GM18909 (cell line): ENCODE measurements around the gene NEURL2.

Source experiments
- ATAC-seq: cut with Tn5 transposase; IDR thresholded peaks from one replicate; pipeline ENCODE4 v1.9.1; 2021; ENCODE audit warnings: mild to moderate bottlenecking; ENCODE audit not compliant: unreplicated experiment, poor library complexity

Gene NEURL2

DNA sequence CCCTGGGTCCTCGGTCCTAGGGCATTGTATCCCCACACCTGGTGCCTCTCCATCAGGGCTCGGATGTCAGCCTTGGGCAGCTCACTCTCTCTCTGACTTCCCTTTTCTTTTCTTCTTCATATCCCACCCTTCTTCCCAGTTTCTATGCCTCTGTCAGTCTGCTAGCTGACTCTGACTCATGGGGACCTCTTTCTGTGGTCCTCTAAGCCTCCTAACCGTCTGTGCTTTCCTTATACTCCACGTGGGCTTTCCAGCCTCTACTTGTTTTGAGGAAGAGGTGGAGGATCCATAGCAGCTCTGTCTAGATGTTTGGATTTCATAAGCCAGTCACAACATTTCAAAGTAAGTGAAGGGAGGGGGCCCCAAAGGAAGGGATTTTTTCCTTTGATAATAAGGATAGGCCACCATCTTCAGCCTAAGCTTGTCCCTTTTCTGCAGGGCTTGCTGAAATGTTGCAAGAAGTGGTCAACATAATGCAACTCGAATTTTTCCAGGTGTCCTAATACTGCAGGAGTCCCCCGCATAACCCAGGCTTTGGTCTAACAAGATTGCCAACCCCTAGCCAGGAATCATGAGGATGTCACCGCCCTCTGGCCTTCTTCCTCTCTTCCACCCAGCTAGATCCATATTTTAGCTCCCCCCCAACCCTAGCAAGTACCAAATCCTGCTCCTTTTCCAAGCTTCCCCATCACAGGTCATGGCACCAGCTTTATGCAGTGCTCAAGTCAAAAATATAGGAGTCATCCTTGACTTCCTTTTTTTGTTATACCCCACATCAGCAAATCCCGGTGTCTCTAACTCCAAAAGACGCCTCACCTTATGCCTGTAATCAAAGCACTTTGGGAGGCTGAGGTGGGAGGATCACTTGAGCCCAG, 29.7 kb upstream of the NEURL2 start:
- ATAC-seq = no peak

DNA sequence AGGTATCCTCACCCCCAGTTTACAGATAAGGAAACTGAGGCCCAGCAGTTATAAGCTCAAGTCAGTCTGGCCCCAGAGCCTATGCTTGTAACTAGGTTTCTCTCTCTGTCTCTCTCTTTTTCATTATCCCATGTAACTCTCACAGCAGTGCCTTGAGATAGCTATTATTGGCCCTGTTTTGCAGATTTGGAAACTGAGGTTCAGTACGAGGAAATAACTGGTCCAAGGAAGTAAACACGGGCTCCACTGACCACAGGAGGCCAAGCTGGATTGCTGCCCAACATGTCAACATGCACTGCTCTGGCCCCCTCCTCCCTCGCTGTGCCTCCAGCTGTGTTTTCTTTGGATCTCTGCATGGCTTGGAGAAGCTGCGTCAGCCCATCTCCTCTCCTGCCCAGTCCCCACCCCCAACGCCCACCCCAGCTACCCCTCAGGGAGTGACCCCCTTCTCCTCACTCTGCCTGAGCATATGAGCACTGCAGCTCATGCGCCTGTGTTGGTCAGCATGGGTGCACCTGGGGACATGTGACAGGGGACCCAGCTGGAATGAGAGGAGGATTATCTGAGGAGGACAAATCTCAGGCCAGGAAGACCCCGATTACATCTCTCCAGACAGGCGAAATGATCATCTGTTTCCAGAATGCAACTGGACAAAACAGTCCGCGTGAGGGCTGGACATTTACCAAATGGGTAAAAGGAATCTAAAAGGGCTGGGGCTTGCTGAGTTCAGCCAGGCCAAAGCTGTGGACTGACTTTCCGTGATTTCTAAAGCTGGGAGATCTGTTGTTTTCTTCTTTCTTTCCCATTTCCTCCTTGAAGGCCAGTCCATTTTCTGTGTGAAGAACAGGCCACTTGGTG, 28.8 kb upstream of the NEURL2 start:
- ATAC-seq = no peak

DNA sequence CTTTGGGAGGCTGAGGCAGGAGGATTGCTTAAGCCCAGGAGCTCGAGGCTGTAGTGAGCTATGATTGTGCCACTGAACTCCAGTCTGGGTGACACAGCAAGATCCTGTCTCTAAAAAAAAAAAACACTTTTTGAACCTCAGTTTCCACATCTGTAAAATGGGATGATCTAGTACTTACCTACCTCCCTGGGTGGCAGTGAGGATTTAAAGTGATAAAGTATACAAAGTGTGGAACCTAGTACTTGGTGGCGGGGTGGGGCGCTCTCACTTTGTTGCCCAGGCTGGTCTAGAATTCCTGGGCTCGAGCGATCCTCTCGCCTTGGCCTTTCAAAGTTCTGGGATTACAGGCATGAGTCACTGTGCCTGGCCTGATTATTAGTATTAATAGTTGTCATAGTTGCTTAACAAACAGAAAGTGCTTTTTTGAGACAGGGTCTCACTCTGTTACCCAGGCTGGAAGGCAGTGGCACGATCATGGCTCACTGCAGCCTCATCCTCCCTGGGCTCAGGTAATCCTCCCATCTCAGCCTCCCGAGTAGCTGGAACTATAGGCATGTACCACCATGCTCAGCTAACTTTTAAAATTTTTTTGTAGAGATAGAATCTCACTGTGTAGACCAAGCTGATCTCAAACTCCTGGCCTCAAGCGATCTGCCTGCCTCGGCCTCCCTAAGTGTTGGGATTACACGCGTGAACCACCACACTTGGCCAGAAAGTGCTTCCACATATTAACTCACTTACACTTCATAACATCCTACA, 27.9 kb upstream of the NEURL2 start:
- no peak for ATAC-seq

- ATAC-seq = no peak
Measured at GRCh38 chr20:45918182-45918737, 27.3 kb upstream of the NEURL2 start.

DNA sequence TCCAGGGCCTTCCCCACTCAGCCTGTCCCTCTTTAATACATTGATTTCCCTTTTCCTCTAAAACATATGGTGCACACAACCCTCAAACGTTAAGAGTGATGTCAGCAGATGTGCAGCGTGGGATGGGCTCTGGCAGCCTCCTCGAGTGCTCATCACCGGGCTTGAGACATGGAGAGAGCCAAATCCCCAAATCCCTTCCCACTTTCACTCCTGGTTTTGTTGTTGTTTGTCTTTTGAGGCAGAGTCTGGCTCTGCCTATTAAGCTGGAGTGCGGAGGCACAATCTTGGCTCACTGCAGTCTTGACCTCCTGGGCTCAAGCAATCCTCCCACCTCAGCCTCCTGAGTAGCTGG, 26.8 kb upstream of the NEURL2 start:
- no peak for ATAC-seq

GRCh38 chr20:45913116-45913515, 22.1 kb upstream of the NEURL2 start:
- no peak for ATAC-seq

GRCh38 chr20:45912344-45912682, 21.3 kb upstream of the NEURL2 start:
- ATAC-seq = no peak

- no peak for ATAC-seq
Measured at GRCh38 chr20:45911486-45912343, 20.7 kb upstream of the NEURL2 start, which contains the start of gene PLTP. TSS of gene PLTP (minus strand) at chr20:45912155. CDS start at chr20:45911452, 703 bp downstream.

- ATAC-seq = peak; percentile 93
Measured at GRCh38 chr20:45910670-45911485, 19.9 kb upstream of the NEURL2 start.

GRCh38 chr20:45909817-45910669, 19.0 kb upstream of the NEURL2 start:
- no peak for ATAC-seq

DNA sequence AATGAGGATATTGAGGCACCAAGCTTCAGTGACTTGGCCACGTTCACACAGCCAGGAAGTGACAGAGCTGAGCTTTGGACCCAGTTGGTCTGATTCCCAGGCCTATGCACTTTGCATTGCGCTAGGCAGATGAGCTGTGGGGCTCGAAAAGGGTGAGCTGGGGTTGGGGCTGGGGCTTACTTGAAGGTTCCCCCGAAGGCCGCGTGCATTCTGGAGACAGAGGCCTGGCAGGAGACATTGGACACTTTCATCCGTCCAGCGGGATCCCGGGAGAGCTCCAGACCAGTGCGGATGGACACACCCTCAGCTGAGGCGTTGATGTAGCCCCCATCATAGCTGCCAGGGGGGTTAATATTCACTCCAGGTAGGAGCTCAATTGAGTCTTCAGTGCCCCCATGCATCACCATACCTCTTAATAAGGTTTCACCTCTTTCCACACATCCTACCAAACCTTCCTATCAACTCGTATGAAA, 18.4 kb upstream of the NEURL2 start:
- ATAC-seq = no peak

DNA sequence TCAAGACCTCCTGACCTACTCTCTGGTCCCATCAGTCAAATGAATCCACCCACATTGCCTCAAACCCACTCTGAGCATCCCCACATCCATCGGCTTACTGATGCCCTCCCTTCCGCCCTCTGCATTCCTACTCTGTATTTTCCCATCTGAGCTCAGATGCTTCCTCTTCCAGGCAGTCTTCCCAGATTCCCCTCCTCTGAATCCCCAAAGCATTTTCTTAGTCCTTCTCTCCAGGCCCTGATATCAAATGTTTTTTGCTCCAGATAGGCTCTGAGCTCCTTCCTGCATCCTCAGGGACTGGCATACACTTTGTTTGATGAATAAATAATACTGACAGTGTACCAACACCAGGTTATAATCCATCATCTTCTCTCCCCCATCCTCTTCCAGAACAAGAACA, 17.1 kb upstream of the NEURL2 start:
- ATAC-seq = no peak

- no peak for ATAC-seq
Measured at GRCh38 chr20:45907219-45907948, 16.4 kb upstream of the NEURL2 start.

- no peak for ATAC-seq
Measured at GRCh38 chr20:45905505-45906079, 14.6 kb upstream of the NEURL2 start.

GRCh38 chr20:45904583-45905504, 13.8 kb upstream of the NEURL2 start:
- no peak for ATAC-seq
